ENCODE measurements around the gene KHK.
"Not testable (repeated sequence)": the region's sequence is repeated elsewhere in the genome, so short reads cannot be mapped to it uniquely, and the experiment has no call there.

Gene KHK

GRCh38 chr2:27110603-27111352 lies 24.2 kb downstream of the KHK start:
- H3K27ac ChIP-seq (ENCODE audit: insufficient read depth, low read length, poor library complexity, severe bottlenecking); H3K36me3 ChIP-seq (ENCODE audit: control insufficient read depth, insufficient read depth, low read length); H3K9me3 ChIP-seq (ENCODE audit: control insufficient read depth, low read length); DNase-seq; H3K4me1 ChIP-seq (ENCODE audit: control insufficient read depth, insufficient read depth, low read length, poor library complexity, severe bottlenecking); H3K4me3 ChIP-seq (ENCODE audit: insufficient read depth, low read depth, low read length, poor library complexity, severe bottlenecking); H3K27me3 ChIP-seq (replicated peaks; ENCODE audit: control insufficient read depth, insufficient read depth, low read length, poor library complexity, severe bottlenecking): not testable (repeated sequence)

- not testable (repeated sequence) for H3K27ac ChIP-seq (ENCODE audit: insufficient read depth, low read length, poor library complexity, severe bottlenecking); H3K36me3 ChIP-seq (ENCODE audit: control insufficient read depth, insufficient read depth, low read length); H3K9me3 ChIP-seq (ENCODE audit: control insufficient read depth, low read length); DNase-seq; H3K4me1 ChIP-seq (ENCODE audit: control insufficient read depth, insufficient read depth, low read length, poor library complexity, severe bottlenecking); H3K27me3 ChIP-seq (replicated peaks; ENCODE audit: control insufficient read depth, insufficient read depth, low read length, poor library complexity, severe bottlenecking); H3K4me3 ChIP-seq (ENCODE audit: insufficient read depth, low read depth, low read length, poor library complexity, severe bottlenecking)
Measured at GRCh38 chr2:27111392-27112078, 25.0 kb downstream of the KHK start.

- Histone ChIP-seq H3K27me3 (replicated peaks; ENCODE audit: control insufficient read depth, insufficient read depth, low read length, poor library complexity, severe bottlenecking) (peaks cover 19% of the 10 kb centered on the region), H3K36me3 (ENCODE audit: control insufficient read depth, insufficient read depth, low read length) (no peaks in the 10 kb centered on the region), H3K27ac (ENCODE audit: insufficient read depth, low read length, poor library complexity, severe bottlenecking) (no peak overlapping the region), H3K4me1 (ENCODE audit: control insufficient read depth, insufficient read depth, low read length, poor library complexity, severe bottlenecking) (peaks cover 8% of the 10 kb centered on the region), H3K4me3 (ENCODE audit: insufficient read depth, low read depth, low read length, poor library complexity, severe bottlenecking) (no peak overlapping the region), H3K9me3 (ENCODE audit: control insufficient read depth, low read length) (no peaks in the 10 kb centered on the region)
- DNase-seq: no peak
Measured at GRCh38 chr2:27115519-27115918, 28.9 kb downstream of the KHK start.

GRCh38 chr2:27117995-27118524 lies 31.5 kb downstream of the KHK start:
- DNase-seq: no peak
- Histone ChIP-seq H3K9me3 (ENCODE audit: control insufficient read depth, low read length) (no peaks in the 10 kb centered on the region), H3K27ac (ENCODE audit: insufficient read depth, low read length, poor library complexity, severe bottlenecking) (no peak overlapping the region), H3K36me3 (ENCODE audit: control insufficient read depth, insufficient read depth, low read length) (no peaks in the 10 kb centered on the region), H3K4me1 (ENCODE audit: control insufficient read depth, insufficient read depth, low read length, poor library complexity, severe bottlenecking) (peaks cover 11% of the 10 kb centered on the region), H3K27me3 (replicated peaks; ENCODE audit: control insufficient read depth, insufficient read depth, low read length, poor library complexity, severe bottlenecking) (peaks cover 19% of the 10 kb centered on the region), H3K4me3 (ENCODE audit: insufficient read depth, low read depth, low read length, poor library complexity, severe bottlenecking) (peak overlapping the region; percentile 22)

GRCh38 chr2:27118525-27119329 lies 32.2 kb downstream of the KHK start, which contains the start of gene CGREF1:
Gene CGREF1 (minus strand): TSS chr2:27119128. CDS start chr2:27104366, 14,762 bp downstream.
- DNase-seq: no peak
- H3K27ac ChIP-seq (ENCODE audit: insufficient read depth, low read length, poor library complexity, severe bottlenecking): no peak within 1 kb of the TSS
- peaks cover 19% of the 10 kb centered on the region for H3K27me3 ChIP-seq (replicated peaks; ENCODE audit: control insufficient read depth, insufficient read depth, low read length, poor library complexity, severe bottlenecking)
- H3K9me3 ChIP-seq (ENCODE audit: control insufficient read depth, low read length): no peaks in the 10 kb centered on the region
- no peaks in the 10 kb centered on the region for H3K36me3 ChIP-seq (ENCODE audit: control insufficient read depth, insufficient read depth, low read length)
- peak within 1 kb of the TSS; percentile 22 for H3K4me3 ChIP-seq (ENCODE audit: insufficient read depth, low read depth, low read length, poor library complexity, severe bottlenecking)
- H3K4me1 ChIP-seq (ENCODE audit: control insufficient read depth, insufficient read depth, low read length, poor library complexity, severe bottlenecking): peaks cover 14% of the 10 kb centered on the region

- not testable (repeated sequence) for H3K36me3 ChIP-seq (ENCODE audit: control insufficient read depth, insufficient read depth, low read length); DNase-seq; H3K27ac ChIP-seq (ENCODE audit: insufficient read depth, low read length, poor library complexity, severe bottlenecking); H3K4me3 ChIP-seq (ENCODE audit: insufficient read depth, low read depth, low read length, poor library complexity, severe bottlenecking); H3K9me3 ChIP-seq (ENCODE audit: control insufficient read depth, low read length)
- peaks cover 17% of the 10 kb centered on the region for H3K4me1 ChIP-seq (ENCODE audit: control insufficient read depth, insufficient read depth, low read length, poor library complexity, severe bottlenecking)
- peaks cover 19% of the 10 kb centered on the region for H3K27me3 ChIP-seq (replicated peaks; ENCODE audit: control insufficient read depth, insufficient read depth, low read length, poor library complexity, severe bottlenecking)
Measured at GRCh38 chr2:27119330-27119670, 32.7 kb downstream of the KHK start.

- peaks cover 17% of the 10 kb centered on the region for H3K4me1 ChIP-seq (ENCODE audit: control insufficient read depth, insufficient read depth, low read length, poor library complexity, severe bottlenecking)
- H3K9me3 ChIP-seq (ENCODE audit: control insufficient read depth, low read length): no peaks in the 10 kb centered on the region
- peaks cover 19% of the 10 kb centered on the region for H3K27me3 ChIP-seq (replicated peaks; ENCODE audit: control insufficient read depth, insufficient read depth, low read length, poor library complexity, severe bottlenecking)
- no peaks in the 10 kb centered on the region for H3K36me3 ChIP-seq (ENCODE audit: control insufficient read depth, insufficient read depth, low read length)
- H3K4me3 ChIP-seq (ENCODE audit: insufficient read depth, low read depth, low read length, poor library complexity, severe bottlenecking): no peak overlapping the region
- no peak for DNase-seq
- no peak overlapping the region for H3K27ac ChIP-seq (ENCODE audit: insufficient read depth, low read length, poor library complexity, severe bottlenecking)
Measured at GRCh38 chr2:27121906-27122305, 35.3 kb downstream of the KHK start.

GRCh38 chr2:27122791-27123190 lies 36.2 kb downstream of the KHK start:
- Histone ChIP-seq H3K27me3 (replicated peaks; ENCODE audit: control insufficient read depth, insufficient read depth, low read length, poor library complexity, severe bottlenecking) (peaks cover 18% of the 10 kb centered on the region), H3K27ac (ENCODE audit: insufficient read depth, low read length, poor library complexity, severe bottlenecking) (no peak overlapping the region), H3K9me3 (ENCODE audit: control insufficient read depth, low read length) (no peaks in the 10 kb centered on the region), H3K4me1 (ENCODE audit: control insufficient read depth, insufficient read depth, low read length, poor library complexity, severe bottlenecking) (peaks cover 17% of the 10 kb centered on the region), H3K36me3 (ENCODE audit: control insufficient read depth, insufficient read depth, low read length) (no peaks in the 10 kb centered on the region), H3K4me3 (ENCODE audit: insufficient read depth, low read depth, low read length, poor library complexity, severe bottlenecking) (peak overlapping the region; percentile 85)
- no peak for DNase-seq

GRCh38 chr2:27123302-27124150 lies 37.0 kb downstream of the KHK start, which contains the start of gene ABHD1:
Gene ABHD1 (plus strand): TSS chr2:27123815. CDS start chr2:27123949, 134 bp downstream.
- Histone ChIP-seq H3K4me1 (ENCODE audit: control insufficient read depth, insufficient read depth, low read length, poor library complexity, severe bottlenecking) (peaks cover 13% of the 10 kb centered on the region), H3K9me3 (ENCODE audit: control insufficient read depth, low read length) (no peaks in the 10 kb centered on the region), H3K27ac (ENCODE audit: insufficient read depth, low read length, poor library complexity, severe bottlenecking) (peak within 1 kb of the TSS; percentile 55), H3K36me3 (ENCODE audit: control insufficient read depth, insufficient read depth, low read length) (no peaks in the 10 kb centered on the region), H3K27me3 (replicated peaks; ENCODE audit: control insufficient read depth, insufficient read depth, low read length, poor library complexity, severe bottlenecking) (peaks cover 11% of the 10 kb centered on the region), H3K4me3 (ENCODE audit: insufficient read depth, low read depth, low read length, poor library complexity, severe bottlenecking) (peak within 1 kb of the TSS; percentile 85)
- DNase-seq: peak; percentile 55 to 68 (median 61)
